H9 (cell line): Measurements from ENCODE around the gene DENND1A. TPM values are rescaled to one million over a fixed set of nuclear protein-coding genes. Genes with fewer than 3 reads are reported as not detected.

ENCODE experiments used
- DNase-seq: peaks from one replicate; pipeline ENCODE4 v3.0.0-alpha.2; 2017
- H2AFZ ChIP-seq: one replicate; pipeline ENCODE4 v1.6.1; 2013; ENCODE audit warnings: mild to moderate bottlenecking, low read length, control low read depth, moderate library complexity
- H2AK5ac ChIP-seq: 2 replicates; pipeline ENCODE4 v1.6.1; 2013; ENCODE audit warnings: low read length, control low read depth, mixed read lengths; ENCODE audit not compliant: insufficient read length
- H2BK120ac ChIP-seq: one replicate; pipeline ENCODE4 v1.6.1; 2013; ENCODE audit warnings: low read depth, mild to moderate bottlenecking, low read length, control low read depth, inconsistent platforms; ENCODE audit not compliant: poor library complexity, severe bottlenecking
- H2BK12ac ChIP-seq: 2 replicates; pipeline ENCODE4 v1.6.1; 2013; ENCODE audit warnings: low read length, control low read depth, mixed read lengths, low read depth; ENCODE audit not compliant: insufficient read length
- H2BK15ac ChIP-seq: 2 replicates; pipeline ENCODE4 v1.6.1; 2013; ENCODE audit warnings: low read depth, low read length, control low read depth
- H2BK20ac ChIP-seq: one replicate; pipeline ENCODE4 v1.6.1; 2013; ENCODE audit warnings: low read depth, mild to moderate bottlenecking, low read length, control low read depth, inconsistent platforms; ENCODE audit not compliant: poor library complexity, severe bottlenecking
- H2BK5ac ChIP-seq: 2 replicates; pipeline ENCODE4 v1.6.1; 2013; ENCODE audit warnings: low read length, control low read depth, mixed read lengths; ENCODE audit not compliant: insufficient read length
- H3K14ac ChIP-seq: 2 replicates; pipeline ENCODE4 v1.6.1; 2013; ENCODE audit warnings: low read length, control low read depth; ENCODE audit not compliant: insufficient read depth
- H3K18ac ChIP-seq: 2 replicates; pipeline ENCODE4 v1.6.1; 2013; ENCODE audit warnings: low read depth, mild to moderate bottlenecking, mixed read lengths, low read length, control low read depth; ENCODE audit not compliant: insufficient read length
- H3K23ac ChIP-seq: 2 replicates; pipeline ENCODE4 v1.6.1; 2013; ENCODE audit warnings: low read length, control low read depth, mixed read lengths, low read depth; ENCODE audit not compliant: insufficient read length
- H3K23me2 ChIP-seq: 2 replicates; pipeline ENCODE4 v1.6.1; 2013; ENCODE audit warnings: low read depth, mild to moderate bottlenecking, mixed read lengths, low read length, control low read depth; ENCODE audit not compliant: insufficient read length, poor library complexity, severe bottlenecking
- H3K27ac ChIP-seq: 2 replicates; pipeline ENCODE4 v1.5.1; 2013; ENCODE audit warnings: low read length, control low read depth, mixed read lengths, low read depth; ENCODE audit not compliant: insufficient read length
- H3K27me3 ChIP-seq: 2 replicates; pipeline ENCODE4 v1.6.1; 2013; ENCODE audit warnings: low read length, control low read depth, inconsistent platforms; ENCODE audit not compliant: insufficient read depth
- H3K4ac ChIP-seq: 2 replicates; pipeline ENCODE4 v1.6.1; 2013; ENCODE audit warnings: low read depth, mild to moderate bottlenecking, control low read depth, inconsistent platforms, low read length, moderate library complexity
- H3K4me1 ChIP-seq: 2 replicates; pipeline ENCODE4 v1.6.1; 2013; ENCODE audit warnings: low read length, control low read depth, inconsistent platforms; ENCODE audit not compliant: insufficient read depth
- H3K4me2 ChIP-seq: 2 replicates; pipeline ENCODE4 v1.6.1; 2013; ENCODE audit warnings: low read length, control low read depth, mixed read lengths; ENCODE audit not compliant: insufficient read length, insufficient read depth
- H3K56ac ChIP-seq: 2 replicates; pipeline ENCODE4 v1.6.1; 2013; ENCODE audit warnings: low read depth, mild to moderate bottlenecking, mixed read lengths, low read length, control low read depth; ENCODE audit not compliant: insufficient read length
- H3K79me1 ChIP-seq: 2 replicates; pipeline ENCODE4 v1.6.1; 2013; ENCODE audit warnings: low read depth, mild to moderate bottlenecking, moderate library complexity, low read length, control low read depth, inconsistent platforms; ENCODE audit not compliant: insufficient read depth, poor library complexity, severe bottlenecking
- H3K79me2 ChIP-seq: 2 replicates; pipeline ENCODE4 v1.6.1; 2013; ENCODE audit warnings: low read length, control low read depth, inconsistent platforms; ENCODE audit not compliant: insufficient read depth
- H3K9ac ChIP-seq: 2 replicates; pipeline ENCODE4 v1.6.1; 2013; ENCODE audit warnings: low read length, control low read depth, mixed read lengths; ENCODE audit not compliant: insufficient read length; ENCODE audit errors: extremely low read depth
- H3K9me3 ChIP-seq: one replicate; pipeline ENCODE4 v1.6.1; 2013; ENCODE audit warnings: low read depth, low read length, inconsistent platforms; ENCODE audit not compliant: control insufficient read depth
- H3T11ph ChIP-seq: one replicate; pipeline ENCODE4 v1.6.1; 2013; ENCODE audit warnings: mild to moderate bottlenecking, low read length, control low read depth, inconsistent platforms
- H4K20me1 ChIP-seq: one replicate; pipeline ENCODE4 v1.6.1; 2013; ENCODE audit not compliant: control insufficient read depth, insufficient read length, insufficient read depth
- H4K5ac ChIP-seq: 2 replicates; pipeline ENCODE4 v1.6.1; 2013; ENCODE audit warnings: low read depth, mild to moderate bottlenecking, mixed read lengths, low read length, control low read depth; ENCODE audit not compliant: insufficient read length
- H4K8ac ChIP-seq: replicated peaks from 2 replicates; pipeline ENCODE4 v1.6.1; 2013; ENCODE audit warnings: low read length, control low read depth, mixed read lengths, low read depth; ENCODE audit not compliant: insufficient read length
- H4K91ac ChIP-seq: 2 replicates; pipeline ENCODE4 v1.6.1; 2013; ENCODE audit warnings: low read depth, mild to moderate bottlenecking, moderate library complexity, mixed read lengths, low read length, control low read depth; ENCODE audit not compliant: insufficient read length
- H3K27ac Mint-ChIP-seq, 3 experiments: 2 replicates in 2 of 3; 3 replicates in 1 of 3; pipeline ENCODE4 v1.8.0; 2020 to 2021; ENCODE audit warnings: mixed read lengths in 3 of 3, mild to moderate bottlenecking in 1 of 3, moderate library complexity in 1 of 3
- H3K27me3 Mint-ChIP-seq: 2 replicates; pipeline ENCODE4 v1.8.0; 2021; ENCODE audit warnings: low read depth, mild to moderate bottlenecking, moderate library complexity, mixed read lengths
- H3K36me3 Mint-ChIP-seq, 3 experiments: 2 replicates in 2 of 3; 3 replicates in 1 of 3; pipeline ENCODE4 v1.8.0; 2020 to 2021; ENCODE audit warnings: low read depth in 3 of 3, mixed read lengths in 3 of 3; ENCODE audit not compliant: insufficient read depth in 1 of 3
- H3K4me1 Mint-ChIP-seq, 2 experiments: 2 replicates each; pipeline ENCODE4 v1.8.0; 2020; ENCODE audit warnings: mixed read lengths in 2 of 2
- H3K4me3 Mint-ChIP-seq, 2 experiments: 2 replicates in 1 of 2; 3 replicates in 1 of 2; pipeline ENCODE4 v1.8.0; 2020 to 2021; ENCODE audit warnings: mild to moderate bottlenecking in 2 of 2, mixed read lengths in 2 of 2, moderate library complexity in 1 of 2
- H3K9me3 Mint-ChIP-seq, 2 experiments: 2 replicates in 1 of 2; 3 replicates in 1 of 2; pipeline ENCODE4 v1.8.0; 2020; ENCODE audit warnings: mild to moderate bottlenecking in 2 of 2, mixed read lengths in 2 of 2, moderate library complexity in 1 of 2
- WGBS: extraction: QIAGEN DNeasy Blood & Tissue Kit; methylation state at CpG from one replicate; pipeline ENCODE4 v1.1.7; 2013; ENCODE audit warnings: missing lambda C conversion rate, low lambda C conversion rate, mixed read lengths; ENCODE audit not compliant: insufficient read length; ENCODE audit errors: extremely low coverage; 5-methylcytosine and 5-hydroxymethylcytosine counted together
- total RNA-seq: library from RNA; stranded (reverse); gene quantifications from 2 replicates; pipeline ENCODE4 v1.2.1, GENCODE V29; 2021
- TF ChIP-seq, protein P1 (sequence below): fragments of 200-600 bp; sonication (generic); conservative IDR thresholded peaks from 3 replicates; pipeline ENCODE4 v1.8.0; 2021; ENCODE audit warnings: antibody characterized with exemption, mild to moderate bottlenecking

DENND1A gene
- total RNA-seq, 1 experiment from 2014 or later, result 20.4 TPM

DNA sequence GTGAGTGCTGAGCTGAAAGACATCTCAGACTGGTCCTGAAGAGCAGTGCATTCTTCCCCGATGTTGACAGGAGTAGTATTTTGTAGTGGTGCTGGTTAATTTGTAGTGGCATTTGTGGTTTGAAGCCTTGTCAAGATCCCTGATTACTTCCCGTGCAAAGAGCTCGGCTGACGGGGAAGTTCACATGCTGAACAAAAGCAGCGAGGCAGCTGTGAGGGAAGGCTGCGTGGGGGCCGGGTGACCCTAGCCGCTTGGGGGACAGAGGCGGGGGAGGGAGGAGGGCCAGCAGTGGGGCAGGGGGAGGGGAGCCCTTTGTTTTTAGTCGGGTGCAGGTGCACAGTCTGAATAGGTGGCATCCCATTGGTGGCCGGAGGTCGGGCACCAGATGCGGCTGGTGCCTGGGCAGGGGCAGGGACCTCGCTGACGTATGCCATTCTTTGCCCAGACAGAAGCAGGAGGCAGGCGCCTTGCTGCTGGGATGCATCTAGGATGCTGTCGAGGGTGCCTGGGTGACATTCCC lies 509.3 kb downstream of the DENND1A start:
- Histone ChIP-seq H3K27ac (no peak overlapping the region), H2BK120ac (no peak overlapping the region), H3K14ac (no peak overlapping the region), H3K4ac (no peak overlapping the region), H3K4me2 (no peak overlapping the region), H4K8ac (no peak overlapping the region), H2AK5ac (no peak overlapping the region), H2BK5ac (no peak overlapping the region), H3K23me2 (no peaks in the 10 kb centered on the region), H3K27me3 (no peaks in the 10 kb centered on the region), H3K79me2 (no peaks in the 10 kb centered on the region), H2BK15ac (no peak overlapping the region), H3K9me3 (no peaks in the 10 kb centered on the region), H4K5ac (no peak overlapping the region), H3K23ac (no peak overlapping the region), H3K56ac (no peak overlapping the region), H3K79me1 (no peaks in the 10 kb centered on the region), H3K4me1 (peaks cover 2% of the 10 kb centered on the region; the same call in 1 of the 2 replicates), H2BK12ac (no peak overlapping the region), H3K18ac (no peak overlapping the region), H4K91ac (no peak overlapping the region), H3K9ac (no peak overlapping the region), H2AFZ (no peak overlapping the region), H3T11ph (no peak overlapping the region), H4K20me1 (no peaks in the 10 kb centered on the region), H2BK20ac (no peak overlapping the region)
- Mint-ChIP-seq H3K27ac (peak overlapping the region in 1 of 3 experiments; percentile 52; a peak in 1 of 7 replicates), H3K27me3 (no peaks in the 10 kb centered on the region), H3K36me3 (peaks cover 0 to 6% (median 0%) of the 10 kb centered on the region in 3 experiments; a peak in 3 of 7 replicates), H3K4me3 (no peak overlapping the region), H3K9me3 (no peaks in the 10 kb centered on the region), H3K4me1 (peaks cover 37 to 57% of the 10 kb centered on the region in 2 experiments)
- WGBS, result no CpG with 5 or more reads among the region's 17 CpGs
- no peak for DNase-seq
- TF ChIP-seq, protein P1, sequence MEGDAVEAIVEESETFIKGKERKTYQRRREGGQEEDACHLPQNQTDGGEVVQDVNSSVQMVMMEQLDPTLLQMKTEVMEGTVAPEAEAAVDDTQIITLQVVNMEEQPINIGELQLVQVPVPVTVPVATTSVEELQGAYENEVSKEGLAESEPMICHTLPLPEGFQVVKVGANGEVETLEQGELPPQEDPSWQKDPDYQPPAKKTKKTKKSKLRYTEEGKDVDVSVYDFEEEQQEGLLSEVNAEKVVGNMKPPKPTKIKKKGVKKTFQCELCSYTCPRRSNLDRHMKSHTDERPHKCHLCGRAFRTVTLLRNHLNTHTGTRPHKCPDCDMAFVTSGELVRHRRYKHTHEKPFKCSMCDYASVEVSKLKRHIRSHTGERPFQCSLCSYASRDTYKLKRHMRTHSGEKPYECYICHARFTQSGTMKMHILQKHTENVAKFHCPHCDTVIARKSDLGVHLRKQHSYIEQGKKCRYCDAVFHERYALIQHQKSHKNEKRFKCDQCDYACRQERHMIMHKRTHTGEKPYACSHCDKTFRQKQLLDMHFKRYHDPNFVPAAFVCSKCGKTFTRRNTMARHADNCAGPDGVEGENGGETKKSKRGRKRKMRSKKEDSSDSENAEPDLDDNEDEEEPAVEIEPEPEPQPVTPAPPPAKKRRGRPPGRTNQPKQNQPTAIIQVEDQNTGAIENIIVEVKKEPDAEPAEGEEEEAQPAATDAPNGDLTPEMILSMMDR, result no peak
